HG02642 (cell line): ENCODE data around the gene RANBP10.

Source experiments
- ATAC-seq: cut with Tn5 transposase; IDR thresholded peaks from one replicate; pipeline ENCODE4 v1.9.1; 2021; ENCODE audit warnings: mild to moderate bottlenecking; ENCODE audit not compliant: unreplicated experiment, poor library complexity

The RANBP10 gene

GRCh38 chr16:67683767-67684166 is 122.6 kb downstream of the RANBP10 start:
- ATAC-seq: no peak

GRCh38 chr16:67679935-67680897 is 126.1 kb downstream of the RANBP10 start:
- no peak for ATAC-seq

- no peak for ATAC-seq
Measured at GRCh38 chr16:67678354-67679023, 127.9 kb downstream of the RANBP10 start.

GRCh38 chr16:67677712-67678111 is 128.6 kb downstream of the RANBP10 start:
- ATAC-seq: no peak

GRCh38 chr16:67676939-67677338 is 129.4 kb downstream of the RANBP10 start:
- no peak for ATAC-seq

- ATAC-seq: no peak
Measured at GRCh38 chr16:67676516-67676915, 129.8 kb downstream of the RANBP10 start.

GRCh38 chr16:67675999-67676398 is 130.4 kb downstream of the RANBP10 start:
- ATAC-seq: no peak

- ATAC-seq: no peak
Measured at GRCh38 chr16:67675579-67675935, 130.8 kb downstream of the RANBP10 start.

- no peak for ATAC-seq
Measured at GRCh38 chr16:67674851-67675578, 131.3 kb downstream of the RANBP10 start.

GRCh38 chr16:67673712-67674580 is 132.4 kb downstream of the RANBP10 start:
- ATAC-seq: no peak
